Activated CD4-positive, CD25-positive, alpha-beta regulatory T cell (primary cell): ENCODE measurements around the gene KCNG2.
"Not testable (repeated sequence)": the region's sequence is repeated elsewhere in the genome, so short reads cannot be mapped to it uniquely, and the experiment has no call there.

Experiments used
- DNase-seq, 4 experiments: peaks; one replicate each; lab custom pipeline; 2025; lab: John Stamatoyannopoulos, UW

KCNG2 gene

GRCh38 chr18:79872527-79873444 is 75.0 kb downstream of the KCNG2 start:
- no peak for DNase-seq

DNA sequence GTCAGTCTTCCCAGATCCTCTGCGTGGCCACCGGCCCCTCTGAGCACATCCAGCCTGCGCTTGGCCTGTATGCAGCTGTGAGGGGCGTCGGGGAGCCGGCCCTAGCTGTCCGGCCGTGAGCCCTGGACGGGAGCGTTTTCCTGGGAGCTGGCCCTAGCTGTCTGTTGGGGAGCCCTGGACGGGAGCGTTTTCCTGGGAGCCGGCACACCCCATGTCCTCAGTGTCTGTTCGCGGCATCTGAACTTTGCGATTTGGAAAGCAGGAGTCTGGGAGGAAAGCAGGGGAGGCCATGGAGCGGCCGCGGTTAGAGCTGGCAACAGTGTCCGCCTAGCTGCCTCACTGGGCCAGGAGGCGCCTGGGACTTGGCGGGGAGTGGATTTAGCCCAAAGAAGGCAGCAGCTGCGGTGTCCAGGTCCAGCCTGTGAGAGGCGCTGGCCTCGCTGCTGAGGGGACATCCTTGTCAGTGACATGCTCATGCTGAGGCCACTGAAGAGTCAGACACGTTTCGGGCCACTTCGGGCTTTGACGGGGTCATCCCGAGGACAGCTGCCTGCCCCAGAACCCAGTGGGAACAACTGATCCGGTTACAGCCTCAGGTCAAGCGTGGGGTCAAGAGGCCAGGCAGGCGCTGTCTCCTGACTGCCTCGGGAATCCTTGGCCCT is 75.8 kb downstream of the KCNG2 start:
- no peak for DNase-seq

- no peak for DNase-seq
These were observed 77.1 kb downstream of the KCNG2 start for GRCh38 chr18:79874553-79875530.

DNA sequence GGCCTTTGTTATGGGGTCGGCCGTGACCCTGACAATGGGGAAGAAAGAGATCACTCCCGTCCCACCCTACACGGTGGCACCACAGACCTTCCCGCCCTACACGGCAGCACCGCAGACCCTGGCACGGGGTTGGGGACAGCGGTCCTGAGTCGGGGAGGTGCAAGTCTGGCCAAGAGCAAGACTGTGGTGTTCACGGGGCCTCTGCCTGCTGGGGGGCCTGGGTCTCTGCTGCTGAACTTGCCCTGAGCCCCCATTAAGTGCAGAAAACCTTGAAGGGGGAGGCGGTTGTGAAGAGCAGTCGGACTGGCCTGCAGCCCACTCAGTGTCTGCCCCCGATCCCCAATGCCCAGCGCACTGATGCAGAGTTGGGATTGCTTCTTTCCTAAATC is 77.8 kb downstream of the KCNG2 start:
- no peak for DNase-seq

GRCh38 chr18:79875931-79876461 is 78.3 kb downstream of the KCNG2 start:
- DNase-seq = no peak

GRCh38 chr18:79876497-79876896 is 78.8 kb downstream of the KCNG2 start:
- DNase-seq = no peak

DNA sequence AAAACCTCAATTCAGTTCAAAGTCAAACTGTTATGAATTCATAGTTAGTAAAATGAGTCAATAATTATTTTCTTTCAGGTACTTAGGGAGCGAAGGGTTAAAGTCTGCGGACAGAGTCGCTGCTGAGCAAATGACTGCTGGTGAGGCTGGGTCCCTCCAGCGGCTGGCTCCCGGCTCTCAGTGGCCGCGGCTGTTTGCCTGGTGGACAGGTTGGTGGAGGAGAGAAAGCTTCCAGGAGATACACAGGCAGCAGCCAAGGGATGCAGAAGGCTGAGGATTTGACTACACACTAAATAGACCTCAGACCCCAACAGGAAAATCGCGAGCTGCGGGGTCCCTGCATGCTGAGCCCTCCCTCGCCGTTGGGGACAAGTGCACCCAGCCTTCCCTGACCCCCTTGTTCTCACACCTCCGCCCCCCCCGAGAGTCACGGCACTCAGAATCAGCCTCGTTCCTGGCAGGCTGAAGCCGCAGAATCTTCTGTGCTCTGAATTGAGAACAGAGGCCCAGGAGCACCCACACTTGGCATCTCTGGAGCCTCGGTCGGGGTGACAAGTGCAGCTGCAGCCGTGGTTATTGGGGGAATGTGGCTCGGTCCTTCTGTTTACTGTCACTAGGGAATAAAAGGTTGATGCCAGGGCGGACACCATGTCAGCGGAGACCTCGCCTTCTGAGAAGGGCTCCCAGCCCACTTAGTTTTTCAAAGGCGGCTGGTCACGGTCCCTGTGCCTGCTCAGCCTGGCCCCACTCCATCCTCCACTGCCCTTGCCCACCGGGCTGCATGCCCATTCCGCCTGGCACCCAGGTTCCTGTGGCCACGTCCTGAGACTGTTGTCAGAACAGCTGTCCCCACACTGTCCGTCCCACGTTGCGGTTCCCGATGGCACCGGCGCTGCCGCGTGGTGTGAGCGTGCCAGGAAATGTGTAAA is 79.7 kb downstream of the KCNG2 start:
- no peak for DNase-seq

- not testable (repeated sequence) for DNase-seq
These were observed 80.5 kb downstream of the KCNG2 start for GRCh38 chr18:79878246-79878645.

- no peak for DNase-seq
These were observed 81.1 kb downstream of the KCNG2 start for GRCh38 chr18:79878741-79879378.

DNA sequence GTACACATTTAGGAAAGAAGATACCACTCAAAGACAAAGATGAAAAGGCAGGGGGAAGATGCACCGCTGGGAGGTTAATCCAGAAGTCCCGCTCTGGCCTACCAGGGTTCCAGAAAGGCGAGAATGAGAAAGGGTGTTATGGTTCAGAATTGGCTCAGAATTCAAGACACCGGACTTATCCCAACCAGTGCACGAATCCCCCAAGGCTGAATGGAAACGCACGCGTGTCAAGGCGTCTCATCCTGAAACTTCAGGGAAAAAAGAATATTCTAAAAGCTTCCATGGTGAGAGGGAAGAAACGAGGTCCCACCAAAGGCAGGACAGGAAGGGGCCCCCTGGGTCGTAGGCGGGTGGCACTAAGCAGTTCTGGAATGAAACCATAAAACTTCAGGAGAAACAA is 81.8 kb downstream of the KCNG2 start:
- no peak for DNase-seq

DNA sequence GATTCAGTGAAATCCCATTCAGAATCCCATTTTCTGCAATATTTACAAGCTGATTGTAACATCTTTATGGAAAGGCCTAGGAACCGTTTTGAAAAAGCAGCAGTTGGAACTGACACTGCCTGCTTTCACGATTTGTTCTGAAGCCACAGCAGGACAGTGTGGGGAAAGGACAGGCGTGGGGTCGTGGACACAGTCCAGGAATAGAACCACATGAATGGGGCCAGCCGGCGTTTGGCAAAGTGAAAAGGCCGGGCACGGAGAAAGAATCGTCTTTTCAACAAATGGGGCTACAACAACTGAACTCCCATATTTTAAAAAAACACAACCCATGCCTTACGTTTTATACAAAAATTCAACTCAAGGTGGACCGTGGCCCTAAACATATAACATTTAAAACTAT is 84.0 kb downstream of the KCNG2 start:
- no peak for DNase-seq

- DNase-seq = no peak
These were observed 84.9 kb downstream of the KCNG2 start for GRCh38 chr18:79882522-79883241.

GRCh38 chr18:79883461-79884293 is 85.9 kb downstream of the KCNG2 start:
- no peak for DNase-seq

DNA sequence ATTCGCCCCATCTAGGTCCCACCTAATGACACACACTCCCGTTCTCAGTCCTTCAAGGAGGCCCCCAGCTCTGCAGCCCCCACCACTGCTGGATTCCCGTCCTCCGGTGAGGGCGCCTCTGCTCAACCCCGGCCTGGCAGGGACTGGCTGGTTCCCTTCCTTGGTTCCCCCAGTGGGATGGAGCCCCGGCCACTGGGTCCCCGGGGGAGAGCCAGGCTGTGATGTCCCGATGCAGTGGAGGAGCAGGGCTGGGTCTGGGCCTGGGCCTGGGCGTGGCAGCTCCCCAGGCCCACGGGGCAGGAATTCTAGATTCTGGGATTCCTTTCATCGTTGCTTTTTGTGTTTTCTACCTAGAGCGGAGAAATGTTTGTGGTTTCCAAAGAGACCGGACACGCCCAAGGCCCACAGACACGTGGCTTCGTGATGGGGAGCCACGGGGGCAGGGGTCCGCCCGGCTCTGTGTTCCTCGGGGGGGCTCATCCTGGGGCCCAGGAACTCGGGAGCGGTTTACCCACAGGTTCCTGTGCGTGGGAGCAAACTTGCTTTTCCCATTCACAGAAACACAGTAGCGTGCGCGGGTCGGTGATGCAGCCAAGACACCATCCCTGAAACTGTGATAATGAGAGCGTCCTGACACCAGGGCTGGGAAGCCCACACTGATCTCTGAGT is 86.7 kb downstream of the KCNG2 start:
- no peak for DNase-seq

- DNase-seq = no peak
These were observed 87.4 kb downstream of the KCNG2 start for GRCh38 chr18:79884963-79885728.

- DNase-seq = no peak
These were observed 89.7 kb downstream of the KCNG2 start for GRCh38 chr18:79887181-79888000.
